NCI-H2107 treated with DMSO at 0.1 percent for 48 hours (cell line): ENCODE measurements around the gene SPTAN1.
A peak's percentile ranks its signal among the peaks of the same experiment; 100 is the strongest.
"Not testable (repeated sequence)": the region's sequence is repeated elsewhere in the genome, so short reads cannot be mapped to it uniquely, and the experiment has no call there.

Experiments
- DNase-seq: peaks from one replicate; lab custom pipeline; 2025; ENCODE audit not compliant: unreplicated experiment; lab: John Stamatoyannopoulos, UW

SPTAN1 gene

GRCh38 chr9:128631636-128632035 is 79.2 kb downstream of the SPTAN1 start:
- no peak for DNase-seq

- DNase-seq = no peak
Measured at GRCh38 chr9:128632066-128632465, 79.7 kb downstream of the SPTAN1 start.

- DNase-seq = no peak
Measured at GRCh38 chr9:128632486-128632885, 80.1 kb downstream of the SPTAN1 start.

- no peak for DNase-seq
Measured at GRCh38 chr9:128633057-128633456, 80.7 kb downstream of the SPTAN1 start.

- no peak for DNase-seq
Measured at GRCh38 chr9:128633601-128634000, 81.2 kb downstream of the SPTAN1 start.

GRCh38 chr9:128634111-128634510 is 81.7 kb downstream of the SPTAN1 start:
- DNase-seq = no peak

- DNase-seq = no peak
Measured at GRCh38 chr9:128634651-128635262, 82.4 kb downstream of the SPTAN1 start.

GRCh38 chr9:128635266-128636023 is 83.1 kb downstream of the SPTAN1 start:
- DNase-seq = peak; percentile 60

GRCh38 chr9:128636024-128636390 is 83.6 kb downstream of the SPTAN1 start:
- no peak for DNase-seq

- DNase-seq = no peak
Measured at GRCh38 chr9:128636556-128637530, 84.5 kb downstream of the SPTAN1 start.

- no peak for DNase-seq
Measured at GRCh38 chr9:128637656-128638055, 85.3 kb downstream of the SPTAN1 start.

GRCh38 chr9:128638580-128638979 is 86.2 kb downstream of the SPTAN1 start:
- DNase-seq = no peak

GRCh38 chr9:128640603-128641002 is 88.2 kb downstream of the SPTAN1 start:
- DNase-seq = no peak

- no peak for DNase-seq
Measured at GRCh38 chr9:128642675-128643245, 90.4 kb downstream of the SPTAN1 start.

- DNase-seq = no peak
Measured at GRCh38 chr9:128643519-128644300, 91.3 kb downstream of the SPTAN1 start.

- DNase-seq = not testable (repeated sequence)
Measured at GRCh38 chr9:128648206-128648605, 95.8 kb downstream of the SPTAN1 start.

GRCh38 chr9:128651798-128652197 is 99.4 kb downstream of the SPTAN1 start:
- DNase-seq = no peak

- DNase-seq = no peak
Measured at GRCh38 chr9:128653908-128654307, 101.5 kb downstream of the SPTAN1 start.

GRCh38 chr9:128654481-128654880 is 102.1 kb downstream of the SPTAN1 start:
- no peak for DNase-seq
